NT2/D1 (cell line): ENCODE data around the gene NCOR1.

Source experiments
- DNase-seq: peaks from one replicate; pipeline ENCODE4 v3.0.0-alpha.2; 2011; ENCODE audit warnings: low read depth, low spot score
- H3K27me3 ChIP-seq: 2 replicates; pipeline ENCODE4 v1.6.0; 2011; ENCODE audit warnings: mild to moderate bottlenecking; ENCODE audit not compliant: insufficient read length, insufficient read depth
- H3K36me3 ChIP-seq: 2 replicates; pipeline ENCODE4 v1.6.1; 2011; ENCODE audit warnings: mild to moderate bottlenecking, low read length, mixed read lengths; ENCODE audit not compliant: insufficient read depth, insufficient read length
- H3K4me1 ChIP-seq: 2 replicates; pipeline ENCODE4 v1.5.1; 2011; ENCODE audit not compliant: insufficient read depth, insufficient read length
- H3K4me3 ChIP-seq: 2 replicates; pipeline ENCODE4 v1.5.1; 2011; ENCODE audit warnings: low read depth; ENCODE audit not compliant: insufficient read length
- H3K9ac ChIP-seq: 2 replicates; pipeline ENCODE4 v1.6.0; 2011; ENCODE audit warnings: low read depth; ENCODE audit not compliant: insufficient read length
- H3K9me3 ChIP-seq: 2 replicates; pipeline ENCODE4 v1.5.1; 2011; ENCODE audit warnings: mild to moderate bottlenecking, low read length; ENCODE audit not compliant: insufficient read depth
- SUZ12 ChIP-seq: IDR thresholded peaks from 2 replicates; pipeline ENCODE4 v1.6.1; 2011; ENCODE audit not compliant: insufficient read length, insufficient read depth; ENCODE audit errors: extremely low read depth
- YY1 ChIP-seq: IDR thresholded peaks from 2 replicates; pipeline ENCODE4 v1.6.1; 2011; ENCODE audit not compliant: insufficient read length, insufficient read depth
- ZNF274 ChIP-seq: IDR thresholded peaks from 2 replicates; pipeline ENCODE4 v1.6.1; 2011; ENCODE audit warnings: mild to moderate bottlenecking, low read depth, low read length

The NCOR1 gene

DNA sequence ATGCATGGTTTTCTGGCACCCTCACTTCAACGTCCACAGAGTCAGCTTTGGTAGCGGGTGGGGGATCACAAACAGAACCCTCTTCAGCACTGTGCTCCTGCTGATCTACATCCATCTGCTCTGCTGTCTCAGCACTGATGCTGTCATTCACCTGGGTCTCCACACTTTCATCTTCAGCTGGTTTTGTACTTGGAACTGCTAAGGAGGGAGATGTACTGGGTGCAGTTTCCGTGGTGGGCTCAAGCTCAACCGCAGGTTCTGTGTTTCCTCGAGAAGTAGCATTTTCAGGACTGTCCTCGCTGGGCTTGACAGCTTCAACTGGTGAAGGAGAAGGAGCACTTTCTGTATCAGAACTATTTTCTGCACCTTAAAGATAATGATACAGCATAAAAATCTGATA lies 113.9 kb downstream of the NCOR1 start:
- no peak overlapping the region for H3K9ac ChIP-seq
- no peaks in the 10 kb centered on the region for H3K27me3 ChIP-seq
- no peak for DNase-seq
- H3K36me3 ChIP-seq, result peaks cover 50% of the 10 kb centered on the region
- TF ChIP-seq YY1 (no peak), ZNF274 (no peak), SUZ12 (no peak)
- no peak overlapping the region for H3K4me3 ChIP-seq
- no peaks in the 10 kb centered on the region for H3K4me1 ChIP-seq
- peaks cover 4% of the 10 kb centered on the region; the same call in 1 of the 2 replicates for H3K9me3 ChIP-seq

DNA sequence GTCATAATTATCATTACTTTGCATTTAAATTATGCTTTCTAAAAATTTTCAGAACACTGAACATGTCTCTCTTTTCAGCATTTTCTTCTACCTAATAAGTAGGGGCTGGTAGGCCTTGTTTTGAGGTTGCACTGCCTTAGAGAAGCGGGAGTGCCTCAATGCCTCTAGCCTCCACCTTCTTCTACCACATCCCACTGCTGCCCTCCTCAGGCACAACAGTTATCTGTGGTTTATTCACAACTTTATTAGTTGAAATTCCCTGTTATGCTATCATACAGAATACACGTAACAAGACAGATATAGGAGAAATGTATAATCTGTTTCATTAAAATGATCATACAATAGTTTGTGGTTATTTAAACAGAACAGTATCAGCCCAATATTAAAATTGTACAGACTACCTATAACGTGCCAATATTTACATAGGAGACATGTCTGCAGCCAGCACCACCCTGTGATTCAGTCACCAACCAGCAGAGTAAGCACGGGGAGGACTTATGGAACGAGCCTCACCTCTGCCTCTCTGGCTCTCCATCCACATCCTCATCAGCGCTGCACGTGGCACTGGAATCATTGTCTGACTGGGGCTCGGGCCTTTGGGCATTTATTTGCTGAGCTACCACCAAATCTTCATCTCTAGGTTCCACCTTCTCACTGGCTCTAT lies 114.5 kb downstream of the NCOR1 start:
- DNase-seq, result no peak

DNA sequence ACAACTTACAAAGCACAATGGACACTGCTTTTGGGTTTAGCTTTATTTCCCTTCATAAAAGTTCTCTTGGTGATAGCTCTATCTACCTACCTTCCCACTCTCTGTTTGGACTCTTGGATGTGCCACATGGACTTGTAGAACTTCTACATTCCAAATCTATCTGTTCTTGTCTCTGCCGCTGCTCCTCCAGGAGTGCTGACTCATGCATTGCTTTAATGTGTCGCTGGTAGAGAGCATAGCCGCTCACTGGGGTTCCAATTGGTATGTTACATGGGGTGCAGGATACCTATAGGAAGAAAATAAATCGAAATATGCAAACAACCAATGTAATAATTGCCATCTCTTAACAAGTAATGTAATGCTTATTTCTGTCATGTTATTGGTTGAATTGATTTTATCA lies 123.6 kb downstream of the NCOR1 start:
- peaks cover 23% of the 10 kb centered on the region for H3K36me3 ChIP-seq
- H3K4me3 ChIP-seq, result no peak overlapping the region
- H3K9ac ChIP-seq, result no peak overlapping the region
- H3K9me3 ChIP-seq, result peaks cover 5% of the 10 kb centered on the region; the same call in 1 of the 2 replicates
- no peaks in the 10 kb centered on the region for H3K27me3 ChIP-seq
- no peaks in the 10 kb centered on the region for H3K4me1 ChIP-seq
- DNase-seq, result no peak
- TF ChIP-seq YY1 (no peak), SUZ12 (no peak), ZNF274 (no peak)

More for the DNA sequence above, 114.5 kb downstream of the NCOR1 start:
- Histone ChIP-seq H3K4me3 (no peak overlapping the region), H3K36me3 (peaks cover 49% of the 10 kb centered on the region), H3K27me3 (no peaks in the 10 kb centered on the region), H3K4me1 (no peaks in the 10 kb centered on the region), H3K9ac (no peak overlapping the region), H3K9me3 (peaks cover 5% of the 10 kb centered on the region; the same call in 1 of the 2 replicates)
- TF ChIP-seq SUZ12 (no peak), YY1 (no peak), ZNF274 (no peak)

GRCh38 chr17:16086957-16087356 lies 128.4 kb downstream of the NCOR1 start:
- no peaks in the 10 kb centered on the region for H3K4me1 ChIP-seq
- no peak overlapping the region for H3K4me3 ChIP-seq
- 0 out of 2 replicates have a peak, but pooled peaks cover 2% of the 10 kb centered on the region for H3K9me3 ChIP-seq
- TF ChIP-seq YY1 (no peak), SUZ12 (no peak), ZNF274 (no peak)
- H3K27me3 ChIP-seq, result no peaks in the 10 kb centered on the region
- no peak overlapping the region for H3K9ac ChIP-seq
- peaks cover 35% of the 10 kb centered on the region for H3K36me3 ChIP-seq
- DNase-seq, result no peak

DNA sequence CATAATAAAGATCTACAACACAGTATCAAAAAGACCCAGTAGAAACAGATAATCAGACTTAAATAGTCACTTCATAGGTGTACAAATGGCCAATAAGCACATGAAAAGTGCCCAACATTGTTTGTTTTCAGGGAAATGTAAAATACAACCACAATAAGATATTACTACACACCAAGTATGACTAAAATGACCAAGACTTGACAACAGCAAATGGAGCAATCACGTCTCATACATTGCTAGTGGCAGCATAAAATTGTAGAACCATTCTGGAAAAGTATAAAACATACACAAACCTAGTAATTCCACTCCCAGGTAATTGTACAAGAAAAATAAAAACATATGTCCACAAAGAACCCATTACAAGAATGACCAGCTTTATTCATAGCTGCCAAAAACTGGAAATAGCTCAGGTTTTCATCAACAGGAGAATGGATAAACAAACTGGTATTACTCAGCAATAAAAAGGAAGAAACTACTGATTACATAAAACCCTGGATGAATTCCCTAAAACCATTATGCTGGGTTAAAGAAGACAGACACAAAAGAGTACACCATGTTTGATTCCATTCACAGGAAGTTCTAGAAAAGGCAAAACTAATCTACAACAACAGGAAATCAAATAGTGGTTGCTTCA lies 130.2 kb downstream of the NCOR1 start:
- no peak for DNase-seq
- TF ChIP-seq YY1 (no peak), SUZ12 (no peak), ZNF274 (no peak)
- H3K36me3 ChIP-seq, result peaks cover 29% of the 10 kb centered on the region

GRCh38 chr17:16083223-16083622 lies 132.1 kb downstream of the NCOR1 start:
- no peaks in the 10 kb centered on the region for H3K27me3 ChIP-seq
- TF ChIP-seq SUZ12, result no peak
- no peak for TF ChIP-seq ZNF274
- TF ChIP-seq YY1, result no peak
- DNase-seq, result no peak
- no peak overlapping the region for H3K9ac ChIP-seq
- peaks cover 43% of the 10 kb centered on the region for H3K36me3 ChIP-seq
- H3K4me1 ChIP-seq, result no peaks in the 10 kb centered on the region
- no peak overlapping the region for H3K4me3 ChIP-seq
- H3K9me3 ChIP-seq, result 0 out of 2 replicates have a peak, but pooled peaks cover 6% of the 10 kb centered on the region

More for the DNA sequence above, 130.2 kb downstream of the NCOR1 start:
- Histone ChIP-seq H3K9ac (no peak overlapping the region), H3K4me3 (no peak overlapping the region), H3K27me3 (no peaks in the 10 kb centered on the region), H3K4me1 (no peaks in the 10 kb centered on the region), H3K9me3 (0 out of 2 replicates have a peak, but pooled peaks cover 6% of the 10 kb centered on the region)

DNA sequence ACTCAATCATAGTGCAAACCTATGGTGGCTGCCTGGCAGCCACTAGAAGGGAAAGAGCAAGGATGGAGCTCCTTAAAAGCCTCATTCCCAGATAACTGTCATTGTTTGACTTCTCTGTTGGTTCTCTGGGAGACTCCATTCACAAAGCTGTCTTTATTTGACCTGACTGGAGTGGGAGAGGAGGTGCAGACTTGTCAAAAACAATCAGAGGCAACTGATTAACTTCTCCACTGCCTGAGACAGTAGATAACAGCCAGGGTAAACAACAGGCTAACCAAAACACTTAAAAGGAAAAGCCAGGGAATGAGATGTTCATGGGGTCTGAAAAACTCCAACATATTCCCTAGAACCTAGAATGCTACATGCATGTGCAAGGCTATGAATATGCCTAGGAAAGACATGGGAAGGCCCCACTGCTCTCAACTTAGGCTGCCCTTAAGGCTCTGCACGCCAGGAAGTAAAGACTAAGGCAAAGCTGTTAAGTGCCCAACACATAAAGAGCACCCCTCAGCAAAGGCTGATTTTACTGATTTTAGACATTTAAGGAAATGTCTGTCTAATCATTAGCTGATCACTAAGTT lies 133.7 kb downstream of the NCOR1 start:
- Histone ChIP-seq H3K9ac (no peak overlapping the region), H3K4me3 (no peak overlapping the region), H3K27me3 (no peaks in the 10 kb centered on the region), H3K36me3 (peaks cover 40% of the 10 kb centered on the region), H3K4me1 (no peaks in the 10 kb centered on the region), H3K9me3 (0 out of 2 replicates have a peak, but pooled peaks cover 6% of the 10 kb centered on the region)
- no peak for DNase-seq
- TF ChIP-seq YY1 (no peak), SUZ12 (no peak), ZNF274 (no peak)
